ENCODE results near the gene FBXW10B.
"Not testable (repeated sequence)": the region's sequence is repeated elsewhere in the genome, so short reads cannot be mapped to it uniquely, and the experiment has no call there.

FBXW10B gene

DNA sequence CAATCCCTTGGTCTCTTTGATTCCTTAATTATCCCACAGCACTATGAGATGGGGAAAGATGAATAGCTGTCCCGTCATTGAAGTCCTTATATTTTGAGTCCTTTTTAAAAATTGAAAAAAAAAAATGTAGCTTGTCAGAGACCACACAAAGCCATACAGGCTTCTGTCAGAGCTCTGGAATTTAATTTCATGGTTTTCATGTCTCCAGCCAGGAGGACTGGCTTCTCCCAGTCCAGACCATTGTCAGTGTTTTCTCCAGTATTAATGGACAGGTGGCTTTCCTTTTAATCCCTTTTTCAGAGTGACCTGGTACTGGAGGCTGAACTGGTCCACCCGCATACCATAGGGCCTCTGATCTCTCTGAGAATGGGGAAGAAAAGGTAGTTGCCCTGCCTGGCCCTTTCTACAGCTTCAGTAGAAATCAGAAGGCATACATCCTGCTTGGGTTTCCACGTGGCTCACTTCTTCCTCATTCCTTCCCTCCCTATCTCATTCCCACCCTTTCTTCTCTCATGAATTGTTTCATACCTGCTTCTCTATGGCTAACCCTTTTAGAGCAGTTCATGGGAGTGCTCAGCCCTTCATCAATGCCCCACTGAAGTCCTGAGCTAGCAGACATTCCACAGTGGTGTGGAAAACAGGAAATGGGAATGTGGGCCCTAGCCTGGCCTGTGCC is 35.5 kb upstream of the FBXW10B start (continued):
- TF ChIP-seq, protein P1, sequence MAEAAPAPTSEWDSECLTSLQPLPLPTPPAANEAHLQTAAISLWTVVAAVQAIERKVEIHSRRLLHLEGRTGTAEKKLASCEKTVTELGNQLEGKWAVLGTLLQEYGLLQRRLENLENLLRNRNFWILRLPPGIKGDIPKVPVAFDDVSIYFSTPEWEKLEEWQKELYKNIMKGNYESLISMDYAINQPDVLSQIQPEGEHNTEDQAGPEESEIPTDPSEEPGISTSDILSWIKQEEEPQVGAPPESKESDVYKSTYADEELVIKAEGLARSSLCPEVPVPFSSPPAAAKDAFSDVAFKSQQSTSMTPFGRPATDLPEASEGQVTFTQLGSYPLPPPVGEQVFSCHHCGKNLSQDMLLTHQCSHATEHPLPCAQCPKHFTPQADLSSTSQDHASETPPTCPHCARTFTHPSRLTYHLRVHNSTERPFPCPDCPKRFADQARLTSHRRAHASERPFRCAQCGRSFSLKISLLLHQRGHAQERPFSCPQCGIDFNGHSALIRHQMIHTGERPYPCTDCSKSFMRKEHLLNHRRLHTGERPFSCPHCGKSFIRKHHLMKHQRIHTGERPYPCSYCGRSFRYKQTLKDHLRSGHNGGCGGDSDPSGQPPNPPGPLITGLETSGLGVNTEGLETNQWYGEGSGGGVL (tag by site-specific recombination; IDR thresholded peaks at IDR 0.05), result no peak
- TF ChIP-seq ZIC2 (tag by site-specific recombination; IDR thresholded peaks at IDR 0.05) (no peak), REPIN1 (tag by site-specific recombination; IDR thresholded peaks at IDR 0.05; ENCODE audit: low read depth) (no peak)

DNA sequence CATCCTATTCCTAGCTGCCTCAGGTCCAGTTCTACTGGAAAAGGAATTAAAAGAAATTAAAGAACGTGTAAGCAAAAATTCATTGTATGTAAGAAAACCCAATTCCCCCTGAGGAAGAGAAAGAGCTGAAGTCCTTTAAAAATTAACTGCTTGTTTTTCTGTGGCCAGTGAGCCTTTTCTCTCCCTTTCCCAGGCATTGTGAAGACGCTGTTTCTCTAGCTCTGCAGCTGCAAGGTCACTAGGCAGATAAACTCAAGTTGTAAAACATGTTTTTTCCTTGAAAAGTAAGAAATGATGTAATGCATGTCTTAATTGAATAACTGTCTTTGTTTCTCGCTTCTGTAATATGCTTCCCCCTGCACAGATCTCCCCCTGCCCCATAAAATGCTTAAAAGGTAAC is 34.9 kb upstream of the FBXW10B start:
- POLR2A ChIA-PET, result interaction anchor here (0.6 kb wide), 1 partner anchor 20 kb away, joined by 3 read pairs; no protein-coding TSS in a partner anchor
- not testable (repeated sequence) for H3K4me3 ChIP-seq (ENCODE audit: low read depth, low read length); H3K9me3 ChIP-seq (ENCODE audit: control insufficient read depth, insufficient read depth, low read depth, low read length); H3K27ac ChIP-seq (ENCODE audit: extremely low read depth, low read depth, low read length)
- H3K4me1 ChIP-seq (ENCODE audit: control insufficient read depth, insufficient read depth, low read length), result peaks cover 11% of the 10 kb centered on the region
- CTCF ChIA-PET, result interaction anchor here (1.3 kb wide), 1 partner anchor 396 kb away, joined by 3 read pairs; no protein-coding TSS in a partner anchor
- peaks cover 0 to 17% of the 10 kb centered on the region in 2 experiments for H3K36me3 ChIP-seq (ENCODE audit: control insufficient read depth in 2 of 2, insufficient read depth in 1 of 2, low read length in 2 of 2)

DNA sequence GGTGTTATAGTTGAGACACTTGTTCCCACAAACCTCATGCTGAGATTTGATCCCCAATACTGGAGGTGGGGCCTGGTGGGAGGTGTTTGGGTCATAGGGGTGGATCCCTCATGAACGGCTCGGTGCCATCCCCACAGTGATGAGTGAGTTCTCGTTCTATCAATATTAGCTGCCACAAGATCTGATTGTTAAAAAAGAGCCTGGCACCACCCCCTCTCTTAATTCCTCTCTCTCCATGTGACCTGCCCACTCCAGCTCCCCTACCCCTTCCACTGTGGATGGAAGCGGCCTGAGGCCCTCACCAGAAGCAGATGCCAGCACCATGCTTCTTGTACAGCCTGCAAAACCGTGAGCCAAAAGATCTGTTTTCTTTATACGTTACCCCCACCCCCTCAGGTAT is 33.5 kb upstream of the FBXW10B start:
- H3K4me3 ChIP-seq (ENCODE audit: low read depth, low read length), result no peak overlapping the region
- no peaks in the 10 kb centered on the region for H3K9me3 ChIP-seq (ENCODE audit: control insufficient read depth, insufficient read depth, low read depth, low read length)
- POLR2A ChIA-PET, result no interaction called here
- H3K27ac ChIP-seq (ENCODE audit: extremely low read depth, low read depth, low read length), result no peak overlapping the region
- TF ChIP-seq, protein P2, sequence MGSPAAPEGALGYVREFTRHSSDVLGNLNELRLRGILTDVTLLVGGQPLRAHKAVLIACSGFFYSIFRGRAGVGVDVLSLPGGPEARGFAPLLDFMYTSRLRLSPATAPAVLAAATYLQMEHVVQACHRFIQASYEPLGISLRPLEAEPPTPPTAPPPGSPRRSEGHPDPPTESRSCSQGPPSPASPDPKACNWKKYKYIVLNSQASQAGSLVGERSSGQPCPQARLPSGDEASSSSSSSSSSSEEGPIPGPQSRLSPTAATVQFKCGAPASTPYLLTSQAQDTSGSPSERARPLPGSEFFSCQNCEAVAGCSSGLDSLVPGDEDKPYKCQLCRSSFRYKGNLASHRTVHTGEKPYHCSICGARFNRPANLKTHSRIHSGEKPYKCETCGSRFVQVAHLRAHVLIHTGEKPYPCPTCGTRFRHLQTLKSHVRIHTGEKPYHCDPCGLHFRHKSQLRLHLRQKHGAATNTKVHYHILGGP (tag by site-specific recombination; IDR thresholded peaks at IDR 0.05), result no peak
- TF ChIP-seq, protein P3, sequence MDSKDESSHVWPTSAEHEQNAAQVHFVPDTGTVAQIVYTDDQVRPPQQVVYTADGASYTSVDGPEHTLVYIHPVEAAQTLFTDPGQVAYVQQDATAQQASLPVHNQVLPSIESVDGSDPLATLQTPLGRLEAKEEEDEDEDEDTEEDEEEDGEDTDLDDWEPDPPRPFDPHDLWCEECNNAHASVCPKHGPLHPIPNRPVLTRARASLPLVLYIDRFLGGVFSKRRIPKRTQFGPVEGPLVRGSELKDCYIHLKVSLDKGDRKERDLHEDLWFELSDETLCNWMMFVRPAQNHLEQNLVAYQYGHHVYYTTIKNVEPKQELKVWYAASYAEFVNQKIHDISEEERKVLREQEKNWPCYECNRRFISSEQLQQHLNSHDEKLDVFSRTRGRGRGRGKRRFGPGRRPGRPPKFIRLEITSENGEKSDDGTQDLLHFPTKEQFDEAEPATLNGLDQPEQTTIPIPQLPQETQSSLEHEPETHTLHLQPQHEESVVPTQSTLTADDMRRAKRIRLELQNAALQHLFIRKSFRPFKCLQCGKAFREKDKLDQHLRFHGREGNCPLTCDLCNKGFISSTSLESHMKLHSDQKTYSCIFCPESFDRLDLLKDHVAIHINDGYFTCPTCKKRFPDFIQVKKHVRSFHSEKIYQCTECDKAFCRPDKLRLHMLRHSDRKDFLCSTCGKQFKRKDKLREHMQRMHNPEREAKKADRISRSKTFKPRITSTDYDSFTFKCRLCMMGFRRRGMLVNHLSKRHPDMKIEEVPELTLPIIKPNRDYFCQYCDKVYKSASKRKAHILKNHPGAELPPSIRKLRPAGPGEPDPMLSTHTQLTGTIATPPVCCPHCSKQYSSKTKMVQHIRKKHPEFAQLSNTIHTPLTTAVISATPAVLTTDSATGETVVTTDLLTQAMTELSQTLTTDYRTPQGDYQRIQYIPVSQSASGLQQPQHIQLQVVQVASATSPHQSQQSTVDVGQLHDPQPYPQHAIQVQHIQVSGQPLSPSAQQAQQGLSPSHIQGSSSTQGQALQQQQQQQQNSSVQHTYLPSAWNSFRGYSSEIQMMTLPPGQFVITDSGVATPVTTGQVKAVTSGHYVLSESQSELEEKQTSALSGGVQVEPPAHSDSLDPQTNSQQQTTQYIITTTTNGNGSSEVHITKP (tag by site-specific recombination; IDR thresholded peaks at IDR 0.05), result peak; percentile 50
- TF ChIP-seq TCF7L2 (IDR thresholded peaks at IDR 0.05; ENCODE audit: borderline replicate concordance, low read depth, low read length) (no peak), KLF8 (tag by site-specific recombination; IDR thresholded peaks at IDR 0.05) (no peak)
- H3K36me3 ChIP-seq (ENCODE audit: control insufficient read depth in 2 of 2, insufficient read depth in 1 of 2, low read length in 2 of 2), result peaks cover 0 to 7% of the 10 kb centered on the region in 2 experiments
- CTCF ChIA-PET, result no interaction called here
- peaks cover 11% of the 10 kb centered on the region for H3K4me1 ChIP-seq (ENCODE audit: control insufficient read depth, insufficient read depth, low read length)

DNA sequence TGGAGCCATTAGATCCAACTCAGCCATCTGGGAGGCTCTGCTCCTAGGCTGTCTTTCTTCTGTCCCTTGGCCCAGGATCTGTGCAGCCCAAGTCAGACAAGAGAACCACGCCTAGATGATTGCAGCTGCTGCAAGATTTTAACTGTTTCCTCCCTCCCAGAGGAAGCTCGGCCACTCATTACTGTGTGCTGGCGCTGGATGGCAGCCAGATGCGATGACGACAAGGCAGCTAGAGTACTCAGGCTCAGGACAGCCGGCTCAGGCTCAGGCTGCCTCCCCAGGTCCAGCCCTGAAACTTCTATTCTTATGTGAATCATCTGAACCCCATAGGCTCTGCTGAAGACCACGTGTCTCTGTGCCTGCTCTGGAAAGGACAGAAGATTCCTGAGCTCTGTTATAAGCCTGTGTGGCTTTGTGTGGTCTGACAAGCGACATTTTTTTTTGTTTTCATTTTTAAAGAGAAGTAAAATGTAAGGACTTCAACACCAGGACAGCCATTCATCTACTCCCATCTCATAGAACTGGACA is 32.1 kb upstream of the FBXW10B start:
- H3K27ac ChIP-seq (ENCODE audit: extremely low read depth, low read depth, low read length), result peak overlapping the region; percentile 63
- H3K4me1 ChIP-seq (ENCODE audit: control insufficient read depth, insufficient read depth, low read length), result peaks cover 11% of the 10 kb centered on the region
- POLR2A ChIA-PET, result interaction anchor here (1.2 kb wide), 3 partner anchors 10 to 348 kb away, joined by 4 to 14 read pairs (median 7); partner anchors contain the start of genes TTC19, ZNF286A and ZSWIM7
- H3K36me3 ChIP-seq (ENCODE audit: control insufficient read depth in 2 of 2, insufficient read depth in 1 of 2, low read length in 2 of 2), result no peaks in the 10 kb centered on the region; a peak in 1 of 3 replicates
- no peak overlapping the region for H3K4me3 ChIP-seq (ENCODE audit: low read depth, low read length)
- CTCF ChIA-PET, result interaction anchor here (0.6 kb wide), 1 partner anchor 125 kb away, joined by 3 read pairs; no protein-coding TSS in a partner anchor
- H3K9me3 ChIP-seq (ENCODE audit: control insufficient read depth, insufficient read depth, low read depth, low read length), result no peaks in the 10 kb centered on the region
- TF ChIP-seq HOXD13 (CRISPR knock-in tag; IDR thresholded peaks at IDR 0.05; ENCODE audit: borderline replicate concordance) (no peak), ZSCAN30 (tag by site-specific recombination; IDR thresholded peaks at IDR 0.05) (0 out of 2 replicates have a peak, but pooled peaks have one; percentile 56), ZNF37A (tag by site-specific recombination; IDR thresholded peaks at IDR 0.05) (no peak), ZNF433 (tag by site-specific recombination; IDR thresholded peaks at IDR 0.05; ENCODE audit: low read depth) (no peak), ZNF248 (tag by site-specific recombination; IDR thresholded peaks at IDR 0.05) (no peak), ZBTB21 (tag by site-specific recombination; IDR thresholded peaks at IDR 0.05) (peak; percentile 88), ZNF394 (tag by site-specific recombination; IDR thresholded peaks at IDR 0.05; ENCODE audit: borderline replicate concordance) (peak; percentile 36; the same call in 1 of the 2 replicates), ZXDB (tag by site-specific recombination; IDR thresholded peaks at IDR 0.05) (no peak), SETDB1 (IDR thresholded peaks at IDR 0.05; ENCODE audit: insufficient read length, low read length) (no peak), OSR2 (tag by site-specific recombination; IDR thresholded peaks at IDR 0.05) (peak; percentile 56; the same call in 1 of the 2 replicates), ZNF175 (tag by site-specific recombination; IDR thresholded peaks at IDR 0.05) (no peak), ZNF530 (tag by site-specific recombination; IDR thresholded peaks at IDR 0.05; ENCODE audit: low read depth) (no peak), ZNF138 (tag by site-specific recombination; IDR thresholded peaks at IDR 0.05; ENCODE audit: borderline replicate concordance) (no peak)
- TF ChIP-seq, protein P4, sequence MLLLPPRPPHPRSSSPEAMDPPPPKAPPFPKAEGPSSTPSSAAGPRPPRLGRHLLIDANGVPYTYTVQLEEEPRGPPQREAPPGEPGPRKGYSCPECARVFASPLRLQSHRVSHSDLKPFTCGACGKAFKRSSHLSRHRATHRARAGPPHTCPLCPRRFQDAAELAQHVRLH (tag by site-specific recombination; IDR thresholded peaks at IDR 0.05), result no peak

Data from HEK293 (cell line).